Kidney epithelial cell (primary cell): ENCODE measurements around the gene ANAPC13. TPM values are rescaled to one million over a fixed set of nuclear protein-coding genes. Genes with fewer than 3 reads are reported as not detected.

Source experiments
- DNase-seq: peaks from one replicate; pipeline ENCODE4 v3.0.0-alpha.2; 2010; ENCODE audit warnings: low read depth
- H3K27me3 ChIP-seq: 2 replicates; pipeline ENCODE4 v1.6.0; 2011; ENCODE audit warnings: low read length; ENCODE audit not compliant: control insufficient read depth, insufficient read depth
- H3K36me3 ChIP-seq: 2 replicates; pipeline ENCODE4 v1.5.1; 2011; ENCODE audit warnings: low read length; ENCODE audit not compliant: control insufficient read depth, insufficient read depth
- H3K4me3 ChIP-seq: 2 replicates; pipeline ENCODE4 v1.5.1; 2011; ENCODE audit warnings: low read depth, mild to moderate bottlenecking, control low read depth, low read length
- CTCF ChIP-seq: IDR thresholded peaks from 2 replicates; pipeline ENCODE4 v1.5.1; 2011; ENCODE audit warnings: mild to moderate bottlenecking, moderate library complexity, low read length, control low read depth, inconsistent platforms; ENCODE audit not compliant: insufficient read depth, poor library complexity, severe bottlenecking
- total RNA-seq: library from RNA; depleted of rRNA; stranded (reverse); fragments of >200 nt; gene quantifications from 2 replicates; pipeline ENCODE4 v1.2.3, GENCODE V29; 2015

The ANAPC13 gene
- total RNA-seq, 1 donor from 2014 or later = 48.7 TPM

GRCh38 chr3:134481166-134481565 lies 4.6 kb downstream of the ANAPC13 start:
- H3K36me3 ChIP-seq = peaks cover 4% of the 10 kb centered on the region

GRCh38 chr3:134480546-134480945 lies 5.2 kb downstream of the ANAPC13 start:
- Histone ChIP-seq H3K27me3 (no peaks in the 10 kb centered on the region), H3K36me3 (peaks cover 4% of the 10 kb centered on the region), H3K4me3 (no peak overlapping the region)
- TF ChIP-seq CTCF = no peak
- no peak for DNase-seq

More at GRCh38 chr3:134481166-134481565, 4.6 kb downstream of the ANAPC13 start:
- no peak for TF ChIP-seq CTCF
- no peaks in the 10 kb centered on the region for H3K27me3 ChIP-seq
- DNase-seq = no peak
- H3K4me3 ChIP-seq = no peak overlapping the region

DNA sequence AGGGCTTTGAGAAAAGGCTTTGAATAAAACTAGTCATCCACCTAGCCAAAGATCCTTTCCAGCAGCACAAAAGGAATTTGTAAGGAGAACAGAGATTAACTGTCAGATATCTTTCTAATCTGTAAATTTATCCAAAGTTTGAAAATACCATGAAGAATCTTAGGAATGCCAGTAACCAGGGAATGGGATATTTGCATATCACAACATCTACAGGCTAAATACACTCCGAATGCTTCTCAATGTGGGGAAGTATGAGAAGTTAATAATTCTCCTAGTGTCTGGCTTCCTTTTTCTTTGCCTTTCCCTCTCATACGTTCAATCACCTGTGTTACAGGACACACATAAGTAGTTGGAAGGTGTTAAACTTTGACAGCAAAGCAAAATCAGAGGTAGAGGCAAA lies 7.8 kb downstream of the ANAPC13 start:
- no peak for DNase-seq
- no peak overlapping the region for H3K4me3 ChIP-seq
- no peak for TF ChIP-seq CTCF
- H3K36me3 ChIP-seq = peaks cover 4% of the 10 kb centered on the region
- no peaks in the 10 kb centered on the region for H3K27me3 ChIP-seq

GRCh38 chr3:134477002-134477401 lies 8.8 kb downstream of the ANAPC13 start:
- H3K4me3 ChIP-seq = no peak overlapping the region
- no peaks in the 10 kb centered on the region for H3K27me3 ChIP-seq
- no peak for DNase-seq
- TF ChIP-seq CTCF = no peak
- peaks cover 4% of the 10 kb centered on the region for H3K36me3 ChIP-seq

DNA sequence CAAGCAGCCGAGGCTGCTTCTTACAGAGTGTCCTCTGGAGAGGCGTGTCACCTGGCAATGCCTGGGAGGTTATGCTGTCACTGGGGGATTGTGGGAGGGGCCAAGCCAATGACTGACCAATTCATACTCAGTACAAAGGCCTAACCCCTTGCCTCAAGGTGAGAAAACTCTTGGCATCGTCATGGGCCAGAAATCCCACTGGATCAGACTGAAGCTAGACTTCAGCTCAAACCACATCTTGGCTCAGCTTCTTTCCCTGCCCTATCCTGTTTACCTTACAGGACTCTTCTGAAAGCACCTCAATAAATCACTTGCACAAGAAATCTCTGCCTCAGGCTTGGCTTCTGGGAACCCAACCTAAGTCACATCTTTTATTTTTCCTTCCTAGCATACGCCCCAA lies 9.5 kb downstream of the ANAPC13 start:
- H3K36me3 ChIP-seq = peaks cover 4% of the 10 kb centered on the region
- no peak overlapping the region for H3K4me3 ChIP-seq
- no peak for TF ChIP-seq CTCF
- H3K27me3 ChIP-seq = no peaks in the 10 kb centered on the region
- no peak for DNase-seq

DNA sequence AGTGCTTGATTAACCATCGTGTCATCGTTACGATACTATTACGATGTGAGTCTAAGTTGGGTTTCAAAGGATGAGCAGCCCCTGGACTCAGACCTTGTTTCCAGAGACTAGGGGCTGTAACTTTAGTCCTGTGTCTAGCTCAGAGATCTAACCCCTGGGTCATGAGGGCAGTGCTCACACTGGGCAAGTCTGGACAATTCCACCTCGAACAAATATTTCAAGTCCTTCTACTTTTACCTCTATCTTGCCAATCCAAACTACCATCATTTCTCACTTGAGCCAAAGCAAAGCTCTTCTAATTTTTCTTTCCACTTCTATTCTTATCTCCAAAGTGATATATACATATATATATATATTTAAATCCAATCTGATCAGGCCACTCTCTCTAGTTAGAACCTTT lies 10.8 kb downstream of the ANAPC13 start:
- H3K36me3 ChIP-seq = no peaks in the 10 kb centered on the region
- H3K27me3 ChIP-seq = no peaks in the 10 kb centered on the region
- H3K4me3 ChIP-seq = no peak overlapping the region
- no peak for DNase-seq
- TF ChIP-seq CTCF = no peak
